GM12878 (cell line): ENCODE measurements around the gene CYSRT1. TPM values are rescaled to one million over a fixed set of nuclear protein-coding genes. Genes with fewer than 3 reads are reported as not detected.

Experiments used
- ATAC-seq: fragments of 200-7000 bp; cut with Tn5 transposase; 3 replicates; pipeline ENCODE4 v1.9.1; 2020; ENCODE audit warnings: mild to moderate bottlenecking, moderate library complexity
- BruUV-seq: library from RNA; stranded (reverse); fragments of 400-500 nt; replicated peaks from 2 replicates; lab custom pipeline; 2021; lab: Mats Ljungman, UMichigan
- CTCF ChIA-PET: fragments of 300-600 bp; sonication (Branson Sonifier 250); formaldehyde crosslinking; extraction: SDS; loops from one replicate; lab custom pipeline; 2021; ENCODE audit warnings: inconsistent platforms; lab: Yijun Ruan, JAX
- POLR2A ChIA-PET: fragments of 350-600 bp; formaldehyde crosslinking; extraction: SDS; loops from one replicate; lab custom pipeline; 2021; ENCODE audit warnings: inconsistent platforms; lab: Charles Lee
- RAD21 ChIA-PET: fragments of 300-600 bp; sonication (Branson Sonifier 250); formaldehyde crosslinking; loops from one replicate; lab custom pipeline; 2023; ENCODE audit warnings: antibody characterized with exemption; ENCODE audit not compliant: unreplicated experiment; lab: Charles Lee
- SMC1A ChIA-PET: fragments of 300-600 bp; sonication (Branson Sonifier 250); formaldehyde crosslinking; loops from one replicate; lab custom pipeline; 2023; ENCODE audit not compliant: unreplicated experiment, uncharacterized antibody; lab: Charles Lee
- DNase-seq: peaks from one replicate; pipeline ENCODE4 v3.0.0-alpha.2; 2011; ENCODE audit warnings: low read depth, low spot score
- FAIRE-seq: peaks from 3 replicates; lab custom pipeline; 2011; peaks lifted over from hg19 to GRCh38; lab: Jason Lieb, UNC
- H2AFZ ChIP-seq: 2 replicates; pipeline ENCODE4 v1.6.0; 2011; ENCODE audit warnings: low read depth, low read length, control low read depth; ENCODE audit not compliant: control insufficient read depth
- H3K27ac ChIP-seq: 2 replicates; pipeline ENCODE4 v1.5.1; 2011; ENCODE audit warnings: control low read depth; ENCODE audit not compliant: control insufficient read depth, insufficient read depth
- H3K27me3 ChIP-seq, 2 experiments: replicated peaks in 1 of 2; 2 replicates each; pipeline versions ENCODE4 v1.6.0 to v1.6.1; 2011; ENCODE audit warnings: low read length in 1 of 2; ENCODE audit not compliant: control insufficient read depth in 2 of 2, insufficient read depth in 2 of 2
- H3K36me3 ChIP-seq, 2 experiments: 2 replicates each; pipeline ENCODE4 v1.5.1; 2011; ENCODE audit warnings: low read length in 1 of 2; ENCODE audit not compliant: control insufficient read depth in 2 of 2, insufficient read depth in 2 of 2
- H3K4me1 ChIP-seq: 2 replicates; pipeline ENCODE4 v1.6.1; 2011; ENCODE audit warnings: mild to moderate bottlenecking, low read length, moderate library complexity, mixed read lengths; ENCODE audit not compliant: control insufficient read depth, insufficient read depth
- H3K4me2 ChIP-seq: 2 replicates; pipeline ENCODE4 v1.6.0; 2011; ENCODE audit warnings: control low read depth; ENCODE audit not compliant: control insufficient read depth, insufficient read depth
- H3K4me3 ChIP-seq: fragments of 200-600 bp; sonication (generic); 2 replicates; pipeline ENCODE4 v1.5.1; 2016
- H3K79me2 ChIP-seq: 2 replicates; pipeline ENCODE4 v1.6.0; 2011; ENCODE audit warnings: low read length; ENCODE audit not compliant: control insufficient read depth, insufficient read depth
- H3K9ac ChIP-seq: 2 replicates; pipeline ENCODE4 v1.8.0; 2011; ENCODE audit warnings: low read length, control low read depth, mixed read lengths; ENCODE audit not compliant: control insufficient read depth, insufficient read depth
- H3K9me3 ChIP-seq: replicated peaks from 3 replicates; pipeline ENCODE4 v1.5.1; 2011; ENCODE audit warnings: mild to moderate bottlenecking, low read length; ENCODE audit not compliant: control insufficient read depth, insufficient read depth
- H4K20me1 ChIP-seq: 2 replicates; pipeline ENCODE4 v1.6.0; 2011; ENCODE audit not compliant: control insufficient read depth, insufficient read depth
- CHD2 ChIP-seq: IDR thresholded peaks from 2 replicates; pipeline ENCODE4 v1.6.1; 2011; ENCODE audit warnings: low read depth, low read length, improper control_type of control experiment, borderline replicate concordance
- CHD4 ChIP-seq: fragments of 200-600 bp; sonication (generic); IDR thresholded peaks from 2 replicates; pipeline ENCODE4 v1.6.1; 2016; ENCODE audit warnings: mild to moderate bottlenecking
- EGR1 ChIP-seq, 2 experiments: IDR thresholded peaks; 1 replicate in 1 of 2; 2 replicates in 1 of 2; pipeline ENCODE4 v1.6.1; 2011 to 2012; ENCODE audit warnings: low read depth in 2 of 2, low read length in 2 of 2, borderline replicate concordance in 1 of 2, mild to moderate bottlenecking in 1 of 2, moderate library complexity in 1 of 2
- ETV6 ChIP-seq, 2 experiments: fragments of 450-650 bp in 1 of 2; IDR thresholded peaks in 1 of 2; conservative IDR thresholded peaks in 1 of 2; 2 replicates each; pipeline ENCODE4 v1.6.1; 2014; ENCODE audit warnings: antibody characterized with exemption in 1 of 2, borderline replicate concordance in 1 of 2, low read depth in 1 of 2, mild to moderate bottlenecking in 1 of 2, moderate library complexity in 1 of 2
- RAD51 ChIP-seq: fragments of 450-650 bp; IDR thresholded peaks from 2 replicates; pipeline ENCODE4 v1.6.1; 2016; ENCODE audit warnings: moderate library complexity, mild to moderate bottlenecking, inconsistent platforms
- STAT1 ChIP-seq: fragments of 450-650 bp; conservative IDR thresholded peaks from 2 replicates; pipeline ENCODE4 v1.6.1; 2014; ENCODE audit warnings: antibody characterized with exemption, mild to moderate bottlenecking
- TCF7 ChIP-seq: IDR thresholded peaks from 2 replicates; pipeline ENCODE4 v1.6.1; 2014; ENCODE audit warnings: antibody characterized with exemption, borderline replicate concordance
- WGBS: methylation state at CpG from one replicate; pipeline ENCODE4 v1.1.6; 2016; ENCODE audit warnings: low lambda C conversion rate; ENCODE audit not compliant: insufficient replicate concordance, insufficient coverage; ENCODE audit errors: missing lambda C conversion rate; 5-methylcytosine and 5-hydroxymethylcytosine counted together
- in situ Hi-C: fragments of 300-500 bp; cut with MboI; formaldehyde crosslinking; loops from 9 replicates; pipeline ENCODE4 v1.14.3; 2018; ENCODE audit warnings: mixed read lengths
- intact Hi-C: fragments of 100-400 bp; cut with micrococcal nuclease; formaldehyde crosslinking; loops from one replicate; pipeline ENCODE4 v1.14.2; 2022; ENCODE audit not compliant: unreplicated experiment
- polyA plus RNA-seq, 11 experiments: library from polyadenylated mRNA; depleted of rRNA in 4 of 11; unstranded in 6 of 11; stranded (reverse) in 5 of 11; fragments of >200 nt; fragmentation: Nextera tagmentation in 4 of 11; fragmentation: Illumina TruSeq in 1 of 11; extraction: Ambion mirVana in 4 of 11; extraction: Trizol in 1 of 11; gene quantifications; 1 replicate in 1 of 11; 2 replicates in 10 of 11; pipeline versions ENCODE4 v1.2.1 to v1.2.3, GENCODE V29; 2011 to 2016; ENCODE audit warnings: inconsistent platforms in 2 of 11, missing spikeins in 2 of 11, low read depth in 1 of 11
- total RNA-seq, 4 experiments: library from RNA; depleted of rRNA in 3 of 4; stranded (reverse); fragments of >200 nt in 3 of 4; fragmentation: Illumina TruSeq in 1 of 4; extraction: Trizol in 1 of 4; gene quantifications; 2 replicates each; pipeline versions ENCODE4 v1.2.1 to v1.2.3, GENCODE V29; 2013 to 2021
- TF ChIP-seq, protein P1 (sequence below): fragments of 450-650 bp; IDR thresholded peaks from 2 replicates; pipeline ENCODE4 v1.6.1; 2014; ENCODE audit warnings: mild to moderate bottlenecking
- TF ChIP-seq, protein P2 (sequence below): fragments of 450-650 bp; IDR thresholded peaks from 2 replicates; pipeline ENCODE4 v1.6.1; 2017; ENCODE audit warnings: mild to moderate bottlenecking, low read depth, inconsistent platforms; ENCODE audit not compliant: poor library complexity, severe bottlenecking
- TF ChIP-seq, protein P3 (sequence below): fragments of 150-350 bp; IDR thresholded peaks from 2 replicates; pipeline ENCODE4 v1.6.1; 2016; ENCODE audit warnings: low read depth, low read length
- TF ChIP-seq, protein P4 (sequence below): IDR thresholded peaks from 2 replicates; pipeline ENCODE4 v1.6.1; 2011; ENCODE audit warnings: low read depth, low read length, improper control_type of control experiment, borderline replicate concordance

CYSRT1 gene
- total and polyA plus RNA-seq, 10 of the 15 experiments (the other 5 are each of a cell fraction or from before 2014, with no cell fraction given) = 0.24 to 3.6 (median 0.97) TPM; not detected in 1

DNA sequence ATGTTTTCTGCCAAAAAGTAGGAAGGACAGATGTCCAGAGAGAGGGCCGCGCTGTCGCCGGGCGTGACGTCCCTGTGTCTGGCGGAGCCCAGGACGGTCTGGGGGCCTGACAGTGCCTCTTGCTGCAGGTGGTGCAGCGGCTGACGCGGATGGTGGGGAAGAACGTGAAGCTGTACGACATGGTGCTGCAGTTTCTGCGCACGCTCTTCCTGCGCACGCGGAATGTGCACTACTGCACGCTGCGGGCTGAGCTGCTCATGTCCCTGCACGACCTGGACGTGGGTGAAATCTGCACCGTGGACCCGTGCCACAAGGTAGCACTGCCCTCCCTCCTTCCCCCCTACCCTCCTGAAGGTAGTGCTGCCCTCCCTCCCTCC is 37.9 kb downstream of the CYSRT1 start:
- ChIA-PET POLR2A (interaction anchor here (0.6 to 1.1 kb wide), 2 partner anchors 15 to 22 kb away, joined by 3 to 4 read pairs; partner anchors contain the start of gene TUBB4B), CTCF (interaction anchor here (1.1 to 2.2 kb wide), 3 partner anchors 11 to 26 kb away, joined by 3 to 24 read pairs (median 4); no protein-coding TSS in a partner anchor), RAD21 (interaction anchor here (1.6 to 1.7 kb wide), 2 partner anchors 24 to 26 kb away, joined by 4 to 6 read pairs; no protein-coding TSS in a partner anchor), SMC1A (interaction anchor here (1.2 to 1.4 kb wide), 2 partner anchors 26 to 73 kb away, joined by 3 to 5 read pairs; no protein-coding TSS in a partner anchor)
- H4K20me1 ChIP-seq = no peaks in the 10 kb centered on the region
- no peak overlapping the region for H3K27ac ChIP-seq
- H3K9ac ChIP-seq = no peak overlapping the region
- in situ Hi-C loops = no loop called here
- H3K4me3 ChIP-seq = no peak overlapping the region
- H2AFZ ChIP-seq = no peak overlapping the region
- no peak for DNase-seq
- no peak overlapping the region for H3K4me2 ChIP-seq
- WGBS = 97% methylated on average over 23 of the region's 24 CpGs
- peaks cover 2% of the 10 kb centered on the region for H3K4me1 ChIP-seq
- peaks cover 8 to 11% of the 10 kb centered on the region in 2 experiments for H3K36me3 ChIP-seq
- no peaks in the 10 kb centered on the region for H3K79me2 ChIP-seq
- intact Hi-C loops = no loop called here
- no TSS peak for BruUV-seq
- H3K27me3 ChIP-seq = no peaks in the 10 kb centered on the region
- ATAC-seq = no peak
- no peaks in the 10 kb centered on the region for H3K9me3 ChIP-seq
- no peak for FAIRE-seq
- TF ChIP-seq, protein P1, sequence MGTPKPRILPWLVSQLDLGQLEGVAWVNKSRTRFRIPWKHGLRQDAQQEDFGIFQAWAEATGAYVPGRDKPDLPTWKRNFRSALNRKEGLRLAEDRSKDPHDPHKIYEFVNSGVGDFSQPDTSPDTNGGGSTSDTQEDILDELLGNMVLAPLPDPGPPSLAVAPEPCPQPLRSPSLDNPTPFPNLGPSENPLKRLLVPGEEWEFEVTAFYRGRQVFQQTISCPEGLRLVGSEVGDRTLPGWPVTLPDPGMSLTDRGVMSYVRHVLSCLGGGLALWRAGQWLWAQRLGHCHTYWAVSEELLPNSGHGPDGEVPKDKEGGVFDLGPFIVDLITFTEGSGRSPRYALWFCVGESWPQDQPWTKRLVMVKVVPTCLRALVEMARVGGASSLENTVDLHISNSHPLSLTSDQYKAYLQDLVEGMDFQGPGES = no peak
- TF ChIP-seq CHD2 (no peak), TCF7 (no peak), STAT1 (no peak), ETV6 (conservative IDR thresholded peaks at IDR 0.05 in 1 of 2, IDR thresholded peaks at IDR 0.05 in 1 of 2; ENCODE audit: borderline replicate concordance in 1 of 2, low read depth in 1 of 2) (no peak), CHD4 (no peak), RAD51 (no peak), EGR1 (IDR thresholded peaks at IDR 0.05; ENCODE audit: borderline replicate concordance in 1 of 2, low read depth in 2 of 2, low read length in 2 of 2) (no peak)
- TF ChIP-seq, protein P2, sequence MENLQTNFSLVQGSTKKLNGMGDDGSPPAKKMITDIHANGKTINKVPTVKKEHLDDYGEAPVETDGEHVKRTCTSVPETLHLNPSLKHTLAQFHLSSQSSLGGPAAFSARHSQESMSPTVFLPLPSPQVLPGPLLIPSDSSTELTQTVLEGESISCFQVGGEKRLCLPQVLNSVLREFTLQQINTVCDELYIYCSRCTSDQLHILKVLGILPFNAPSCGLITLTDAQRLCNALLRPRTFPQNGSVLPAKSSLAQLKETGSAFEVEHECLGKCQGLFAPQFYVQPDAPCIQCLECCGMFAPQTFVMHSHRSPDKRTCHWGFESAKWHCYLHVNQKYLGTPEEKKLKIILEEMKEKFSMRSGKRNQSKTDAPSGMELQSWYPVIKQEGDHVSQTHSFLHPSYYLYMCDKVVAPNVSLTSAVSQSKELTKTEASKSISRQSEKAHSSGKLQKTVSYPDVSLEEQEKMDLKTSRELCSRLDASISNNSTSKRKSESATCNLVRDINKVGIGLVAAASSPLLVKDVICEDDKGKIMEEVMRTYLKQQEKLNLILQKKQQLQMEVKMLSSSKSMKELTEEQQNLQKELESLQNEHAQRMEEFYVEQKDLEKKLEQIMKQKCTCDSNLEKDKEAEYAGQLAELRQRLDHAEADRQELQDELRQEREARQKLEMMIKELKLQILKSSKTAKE = no peak
- TF ChIP-seq, protein P3, sequence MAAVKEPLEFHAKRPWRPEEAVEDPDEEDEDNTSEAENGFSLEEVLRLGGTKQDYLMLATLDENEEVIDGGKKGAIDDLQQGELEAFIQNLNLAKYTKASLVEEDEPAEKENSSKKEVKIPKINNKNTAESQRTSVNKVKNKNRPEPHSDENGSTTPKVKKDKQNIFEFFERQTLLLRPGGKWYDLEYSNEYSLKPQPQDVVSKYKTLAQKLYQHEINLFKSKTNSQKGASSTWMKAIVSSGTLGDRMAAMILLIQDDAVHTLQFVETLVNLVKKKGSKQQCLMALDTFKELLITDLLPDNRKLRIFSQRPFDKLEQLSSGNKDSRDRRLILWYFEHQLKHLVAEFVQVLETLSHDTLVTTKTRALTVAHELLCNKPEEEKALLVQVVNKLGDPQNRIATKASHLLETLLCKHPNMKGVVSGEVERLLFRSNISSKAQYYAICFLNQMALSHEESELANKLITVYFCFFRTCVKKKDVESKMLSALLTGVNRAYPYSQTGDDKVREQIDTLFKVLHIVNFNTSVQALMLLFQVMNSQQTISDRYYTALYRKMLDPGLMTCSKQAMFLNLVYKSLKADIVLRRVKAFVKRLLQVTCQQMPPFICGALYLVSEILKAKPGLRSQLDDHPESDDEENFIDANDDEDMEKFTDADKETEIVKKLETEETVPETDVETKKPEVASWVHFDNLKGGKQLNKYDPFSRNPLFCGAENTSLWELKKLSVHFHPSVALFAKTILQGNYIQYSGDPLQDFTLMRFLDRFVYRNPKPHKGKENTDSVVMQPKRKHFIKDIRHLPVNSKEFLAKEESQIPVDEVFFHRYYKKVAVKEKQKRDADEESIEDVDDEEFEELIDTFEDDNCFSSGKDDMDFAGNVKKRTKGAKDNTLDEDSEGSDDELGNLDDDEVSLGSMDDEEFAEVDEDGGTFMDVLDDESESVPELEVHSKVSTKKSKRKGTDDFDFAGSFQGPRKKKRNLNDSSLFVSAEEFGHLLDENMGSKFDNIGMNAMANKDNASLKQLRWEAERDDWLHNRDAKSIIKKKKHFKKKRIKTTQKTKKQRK = no peak
- TF ChIP-seq, protein P4, sequence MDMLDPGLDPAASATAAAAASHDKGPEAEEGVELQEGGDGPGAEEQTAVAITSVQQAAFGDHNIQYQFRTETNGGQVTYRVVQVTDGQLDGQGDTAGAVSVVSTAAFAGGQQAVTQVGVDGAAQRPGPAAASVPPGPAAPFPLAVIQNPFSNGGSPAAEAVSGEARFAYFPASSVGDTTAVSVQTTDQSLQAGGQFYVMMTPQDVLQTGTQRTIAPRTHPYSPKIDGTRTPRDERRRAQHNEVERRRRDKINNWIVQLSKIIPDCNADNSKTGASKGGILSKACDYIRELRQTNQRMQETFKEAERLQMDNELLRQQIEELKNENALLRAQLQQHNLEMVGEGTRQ = no peak
